Omental fat pad (tissue), 4 donors: ENCODE data around the gene LTA. TPM values are rescaled to one million over a fixed set of nuclear protein-coding genes. Genes with fewer than 3 reads are reported as not detected.

Experiments used
- ATAC-seq: fragments of 150-250 bp; one replicate; pipeline ENCODE4 v1.9.1; 2016; ENCODE audit warnings: mild to moderate bottlenecking, moderate library complexity; ENCODE audit not compliant: low FRiP score
- DNase-seq: peaks from one replicate; pipeline ENCODE4 v3.0.0-alpha.2; 2019; ENCODE audit warnings: low spot score
- total RNA-seq, 4 donors: library from RNA; depleted of rRNA; stranded (reverse); fragments of >200 nt; gene quantifications; one replicate each; pipeline ENCODE4 v1.1.0, GENCODE V29; 2016
- TF ChIP-seq, protein P1 (sequence below), 3 donors: fragments of 450-650 bp; IDR thresholded peaks; one replicate each; pipeline ENCODE4 v1.5.1; 2016 to 2017; ENCODE audit warnings: antibody characterized with exemption in 3 of 3, mild to moderate bottlenecking in 3 of 3, moderate library complexity in 2 of 3

Gene LTA
- total RNA-seq, 4 donors from 2014 or later: not detected

GRCh38 chr6:31614684-31615578 is 42.8 kb downstream of the LTA start, which contains the start of gene AIF1:
TSS of gene AIF1 (plus strand) at chr6:31615234. CDS start at chr6:31615330, 96 bp downstream.
- no peak for DNase-seq
- ATAC-seq: no peak
- TF ChIP-seq, protein P1, sequence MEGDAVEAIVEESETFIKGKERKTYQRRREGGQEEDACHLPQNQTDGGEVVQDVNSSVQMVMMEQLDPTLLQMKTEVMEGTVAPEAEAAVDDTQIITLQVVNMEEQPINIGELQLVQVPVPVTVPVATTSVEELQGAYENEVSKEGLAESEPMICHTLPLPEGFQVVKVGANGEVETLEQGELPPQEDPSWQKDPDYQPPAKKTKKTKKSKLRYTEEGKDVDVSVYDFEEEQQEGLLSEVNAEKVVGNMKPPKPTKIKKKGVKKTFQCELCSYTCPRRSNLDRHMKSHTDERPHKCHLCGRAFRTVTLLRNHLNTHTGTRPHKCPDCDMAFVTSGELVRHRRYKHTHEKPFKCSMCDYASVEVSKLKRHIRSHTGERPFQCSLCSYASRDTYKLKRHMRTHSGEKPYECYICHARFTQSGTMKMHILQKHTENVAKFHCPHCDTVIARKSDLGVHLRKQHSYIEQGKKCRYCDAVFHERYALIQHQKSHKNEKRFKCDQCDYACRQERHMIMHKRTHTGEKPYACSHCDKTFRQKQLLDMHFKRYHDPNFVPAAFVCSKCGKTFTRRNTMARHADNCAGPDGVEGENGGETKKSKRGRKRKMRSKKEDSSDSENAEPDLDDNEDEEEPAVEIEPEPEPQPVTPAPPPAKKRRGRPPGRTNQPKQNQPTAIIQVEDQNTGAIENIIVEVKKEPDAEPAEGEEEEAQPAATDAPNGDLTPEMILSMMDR (IDR thresholded peaks at IDR 0.05): no peak

DNA sequence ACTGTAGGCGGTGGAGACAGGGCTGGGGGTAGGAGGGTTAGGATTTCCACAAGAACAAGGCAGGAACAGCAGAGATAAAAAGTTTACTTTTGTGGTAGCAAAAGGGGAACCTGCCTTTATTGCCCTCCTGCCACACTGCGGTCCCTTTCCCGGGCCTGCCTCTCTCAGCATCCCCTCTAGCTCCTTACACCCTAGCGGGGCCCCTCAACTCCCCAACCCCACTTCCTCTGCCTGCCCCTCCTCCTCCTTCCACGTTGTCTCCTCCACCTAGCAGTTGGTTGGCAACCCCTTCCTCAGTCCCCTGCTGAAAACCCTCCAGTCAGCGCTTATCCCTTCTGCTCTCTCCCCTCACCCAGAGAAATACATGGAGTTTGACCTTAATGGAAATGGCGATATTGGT is 43.7 kb downstream of the LTA start:
- no peak for ATAC-seq

DNA sequence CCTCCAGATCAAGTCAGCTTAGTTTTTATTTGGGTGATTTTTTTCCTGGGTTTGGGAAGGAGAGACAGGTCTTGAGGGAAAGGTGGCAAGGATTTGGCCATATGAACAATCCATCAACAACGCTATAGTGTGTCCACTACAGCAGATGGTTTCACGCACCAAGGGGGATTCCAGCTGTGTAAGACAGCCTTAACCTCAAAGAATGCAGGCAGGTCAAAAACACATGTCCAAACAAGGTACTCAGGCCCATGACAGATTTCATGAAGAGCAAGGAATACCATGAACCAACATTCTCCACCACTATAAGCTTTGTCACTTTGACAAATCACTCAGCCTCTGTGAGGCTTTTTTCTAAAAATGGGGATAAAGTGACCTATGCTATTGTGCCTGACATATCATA is 44.9 kb downstream of the LTA start:
- no peak for DNase-seq
- TF ChIP-seq, protein P1 (IDR thresholded peaks at IDR 0.05): no peak
- ATAC-seq: no peak

More for the DNA sequence above, 43.7 kb downstream of the LTA start:
- TF ChIP-seq, protein P1 (IDR thresholded peaks at IDR 0.05): no peak
- DNase-seq: no peak

DNA sequence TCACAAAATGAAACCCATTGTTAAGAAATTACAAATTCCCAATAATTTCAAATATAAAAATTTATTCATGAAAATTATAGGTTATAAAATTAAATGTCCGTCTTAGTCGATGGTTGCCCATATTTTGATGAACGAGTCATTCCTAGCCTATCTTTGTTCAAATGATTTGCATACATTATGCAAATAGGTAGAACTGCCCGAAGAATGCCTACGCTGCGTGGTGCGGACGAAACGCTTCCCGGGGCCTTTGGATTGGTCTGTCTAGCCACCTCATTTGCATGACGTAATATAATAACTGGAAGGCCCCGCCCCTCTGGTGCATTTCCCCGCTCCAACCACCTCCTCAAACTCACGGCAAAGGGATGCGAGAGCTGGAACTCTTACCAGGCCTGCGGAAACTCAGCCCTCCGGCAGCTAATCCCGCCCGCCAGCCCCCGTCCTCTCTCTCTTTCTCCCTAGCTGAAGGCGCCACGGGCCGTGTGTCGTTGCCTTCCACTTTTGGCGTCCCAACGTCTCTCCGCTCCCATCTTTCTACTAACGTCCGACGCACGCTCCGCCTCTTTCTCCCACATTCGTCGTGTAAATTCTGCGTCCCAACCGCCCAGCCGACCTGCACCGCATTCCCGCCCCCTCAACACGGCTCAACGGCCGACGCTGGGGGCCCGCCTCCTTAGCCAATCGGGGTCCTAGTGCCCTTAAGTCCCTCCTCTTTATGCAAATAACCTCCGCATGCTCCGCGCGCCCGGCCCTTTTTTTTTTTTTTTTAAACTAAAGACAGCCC is 47.9 kb downstream of the LTA start:
- TF ChIP-seq, protein P1 (IDR thresholded peaks at IDR 0.05): no peak
- ATAC-seq (peak; percentile 94), DNase-seq (peak; percentile 87)

DNA sequence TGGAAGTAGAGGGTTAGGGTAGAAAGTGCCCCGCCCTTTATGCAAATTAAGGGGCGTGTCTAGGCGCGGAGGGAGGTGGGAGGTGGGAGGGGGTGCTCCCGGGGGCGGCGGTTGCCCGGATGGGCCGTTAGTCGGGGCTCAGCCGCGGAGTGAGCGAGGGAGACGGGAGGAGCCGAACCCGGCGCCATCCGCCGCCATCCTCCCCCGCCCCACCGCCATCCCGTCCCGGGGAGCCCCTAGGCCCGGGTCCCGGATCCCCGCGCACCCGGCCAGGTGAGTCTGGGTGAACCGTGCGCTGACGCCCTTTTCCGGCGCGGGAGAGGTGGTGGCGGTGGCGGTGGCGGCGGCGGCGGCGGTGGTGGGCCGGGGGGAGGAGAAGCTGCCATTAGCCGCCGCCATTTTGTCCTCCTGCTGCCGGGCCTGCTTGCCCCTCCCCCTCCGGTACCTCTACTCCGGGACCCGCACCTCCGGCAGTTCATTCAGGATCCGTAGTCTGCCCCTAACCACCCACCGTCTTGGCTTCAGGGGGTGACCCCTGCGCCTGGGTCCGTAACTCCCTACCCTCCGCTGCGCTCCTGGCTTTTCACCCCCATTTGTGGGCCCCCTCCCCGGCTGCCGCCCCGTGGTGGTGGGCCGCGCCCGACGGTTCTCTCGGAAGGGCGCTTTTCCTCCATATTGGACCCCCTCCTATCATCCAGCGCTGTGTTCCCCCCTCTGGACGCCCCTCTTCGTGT is 48.7 kb downstream of the LTA start, which contains the start of gene PRRC2A:
TSS of gene PRRC2A (plus strand) at position 130 of the 734 bp plus-strand sequence. CDS start 2,075 bp downstream, outside the sequence.
- ATAC-seq: peak; percentile 80

More for the DNA sequence above, 48.7 kb downstream of the LTA start, which contains the start of gene PRRC2A:
- TF ChIP-seq, protein P1 (IDR thresholded peaks at IDR 0.05): no peak
- peak; percentile 91 for DNase-seq
